CD4-positive, alpha-beta T cell treated with Interleukin-6 at 100 ng/mL for 8 hours (primary cell): ENCODE results near the gene POLN.
"Not testable (repeated sequence)": the region's sequence is repeated elsewhere in the genome, so short reads cannot be mapped to it uniquely, and the experiment has no call there.

Experiments used
- DNase-seq: peaks from one replicate; pipeline ENCODE4 v3.0.0-alpha.2; 2020; ENCODE audit warnings: mixed read lengths, low spot score

POLN gene

DNA sequence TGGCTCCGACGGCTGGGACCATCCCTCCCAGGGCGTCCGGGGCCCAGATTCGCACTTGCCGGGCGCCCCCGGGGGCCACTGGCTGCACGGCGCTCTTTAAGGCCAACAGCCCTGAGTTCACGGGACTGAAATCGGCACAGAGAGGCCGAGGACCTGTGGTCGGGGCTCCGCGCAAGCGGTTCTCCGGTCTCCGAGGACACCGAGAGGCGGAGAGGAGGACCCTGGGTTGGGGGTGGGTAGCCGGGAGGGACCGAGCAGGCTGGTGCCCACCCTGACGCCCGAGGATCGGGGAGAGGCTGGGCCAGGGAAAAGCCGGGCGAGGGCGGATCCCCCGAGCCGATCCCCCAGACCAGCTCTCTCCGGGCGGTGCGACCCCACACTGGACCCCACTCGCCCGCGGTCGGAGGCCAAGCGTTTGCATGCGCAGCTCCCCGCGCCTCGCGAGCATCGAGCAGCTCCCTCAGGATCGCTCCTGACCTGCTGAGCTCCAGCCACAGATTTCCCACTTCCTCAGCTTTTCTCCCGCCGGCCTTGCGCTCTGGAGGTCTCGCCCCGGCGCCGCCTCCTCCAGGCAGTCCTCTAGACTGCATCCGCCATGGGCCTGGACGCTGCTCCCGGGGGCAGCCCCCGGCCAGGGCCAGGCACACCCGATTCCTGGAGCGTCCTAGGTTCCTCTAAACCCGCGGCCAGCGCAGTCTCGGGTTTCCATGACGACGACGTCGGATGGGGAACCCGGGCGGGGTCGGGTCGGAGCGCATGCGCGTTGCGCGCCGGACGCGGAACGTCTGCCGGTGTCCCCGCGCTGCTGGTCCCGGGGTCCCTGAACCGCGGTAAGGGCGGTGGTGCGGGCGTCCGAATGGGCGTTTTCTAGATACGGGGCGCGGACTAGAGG lies 200.4 kb downstream of the POLN start:
- DNase-seq = peak; percentile 85

DNA sequence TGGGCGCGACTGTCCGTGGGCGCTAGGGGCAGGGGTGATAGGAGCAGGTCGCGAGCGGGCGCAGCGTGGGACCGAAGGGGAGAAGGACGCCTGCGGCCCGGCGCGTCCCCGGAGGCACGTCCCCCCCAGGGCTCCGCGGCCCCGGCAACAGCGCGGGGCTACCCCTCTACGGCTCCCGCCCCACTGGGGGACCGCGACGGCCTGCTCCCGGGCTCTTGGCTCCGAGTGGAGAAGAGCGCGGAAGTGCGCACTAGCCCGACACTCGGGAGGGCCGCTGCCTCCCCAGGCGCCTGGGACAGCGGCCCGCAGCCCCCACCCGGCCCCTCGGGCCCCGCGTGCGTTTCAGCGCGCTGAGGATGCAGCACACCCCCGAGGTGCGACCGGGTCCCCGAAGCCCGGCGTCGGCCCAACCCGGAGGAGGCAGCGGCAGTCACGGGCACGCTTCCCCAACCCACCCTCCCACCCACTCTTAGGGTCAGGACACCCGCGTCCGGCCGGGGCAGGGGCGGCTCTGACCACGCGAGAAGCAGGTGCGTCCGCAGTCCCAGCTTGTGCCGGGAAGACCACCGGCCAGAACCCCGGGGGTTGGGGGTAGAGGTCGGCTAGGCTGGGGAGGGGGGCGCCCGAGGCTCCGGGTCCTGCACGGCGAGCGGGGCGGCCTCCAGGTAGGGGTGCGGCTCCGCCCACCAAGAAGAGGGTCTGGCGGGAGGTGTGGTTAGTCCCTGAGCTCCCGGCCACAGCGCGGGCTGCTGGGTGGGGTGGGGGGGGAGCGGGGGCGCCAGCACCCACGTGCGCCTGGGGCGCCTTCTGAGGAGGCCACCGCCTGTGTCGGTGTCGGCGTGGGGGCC lies 201.3 kb downstream of the POLN start:
- no peak for DNase-seq

DNA sequence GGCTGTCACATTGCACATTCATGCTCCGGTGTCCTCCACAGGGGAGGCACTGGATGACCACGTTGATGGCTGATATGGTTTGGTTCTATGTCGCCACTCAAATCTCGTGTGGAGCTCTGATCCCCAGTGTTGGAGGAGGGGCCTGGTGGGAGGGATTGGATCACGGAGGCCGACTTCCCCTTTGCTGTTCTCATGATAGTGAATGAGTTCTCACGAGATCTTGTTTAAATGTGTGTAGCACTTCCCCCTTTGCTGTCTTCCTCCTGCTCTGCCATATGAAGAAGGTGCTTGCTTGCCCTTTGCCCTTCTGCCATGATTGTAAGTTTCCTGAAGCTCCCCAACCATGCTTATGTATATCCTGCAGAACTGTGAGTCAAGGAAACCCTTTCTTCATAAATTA lies 205.1 kb downstream of the POLN start:
- DNase-seq = no peak

DNA sequence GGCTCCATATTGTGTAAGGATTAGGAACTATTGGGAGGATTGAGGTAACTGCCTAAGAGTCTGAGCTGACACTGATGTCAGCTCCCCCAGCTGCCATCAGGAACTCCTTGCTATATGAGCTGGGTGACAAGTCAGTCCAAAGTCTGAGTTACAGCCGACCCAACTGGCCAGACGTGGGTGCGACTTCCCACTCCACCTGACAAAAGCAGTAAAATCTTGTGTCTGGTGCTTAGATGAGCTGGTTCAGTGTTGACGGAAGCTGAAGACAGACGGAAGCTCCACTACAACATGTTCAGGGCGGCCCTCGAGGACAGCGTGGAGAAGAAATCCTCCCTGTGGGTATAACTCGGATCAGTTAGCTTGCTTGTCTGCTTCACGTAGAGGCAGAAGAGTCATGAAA lies 205.6 kb downstream of the POLN start:
- DNase-seq = no peak

DNA sequence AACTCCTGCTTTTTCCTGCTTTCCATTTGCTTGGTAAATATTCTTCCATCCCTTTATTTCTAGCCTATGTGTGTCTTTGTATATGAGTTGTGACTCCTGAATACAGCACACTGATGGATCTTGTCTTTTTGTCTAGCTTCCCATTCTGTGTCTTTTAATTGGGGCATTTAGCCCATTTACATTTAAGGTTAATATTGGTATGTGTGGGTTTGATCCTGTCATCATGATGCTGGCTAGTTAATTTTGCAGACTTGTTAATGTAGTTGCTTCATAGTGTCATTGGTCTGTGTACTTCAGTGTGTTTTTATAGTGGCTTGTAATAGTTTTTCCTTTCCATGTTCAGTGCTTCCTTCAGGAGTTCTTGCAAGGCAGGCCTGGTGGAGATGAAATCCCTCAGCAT lies 210.8 kb downstream of the POLN start:
- not testable (repeated sequence) for DNase-seq

DNA sequence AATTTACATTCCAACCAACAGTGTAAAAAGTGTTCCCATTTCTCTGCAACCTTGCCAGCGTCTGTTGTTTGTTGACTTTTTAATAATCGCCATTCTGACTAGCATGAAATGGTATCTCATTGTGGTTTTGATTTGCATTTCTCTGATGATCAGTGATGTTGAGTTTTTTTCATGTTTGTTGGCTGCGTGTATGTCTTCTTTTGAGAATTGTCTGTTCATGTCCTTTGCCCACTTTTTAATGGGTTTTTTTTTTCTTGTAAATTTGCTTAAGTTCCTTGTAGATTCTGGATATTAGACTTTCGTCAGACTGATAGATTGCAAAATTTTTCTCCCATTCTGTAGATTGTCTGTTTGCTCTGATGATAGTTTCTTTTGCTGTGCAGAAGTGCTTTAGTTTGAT lies 214.8 kb downstream of the POLN start:
- DNase-seq = not testable (repeated sequence)

DNA sequence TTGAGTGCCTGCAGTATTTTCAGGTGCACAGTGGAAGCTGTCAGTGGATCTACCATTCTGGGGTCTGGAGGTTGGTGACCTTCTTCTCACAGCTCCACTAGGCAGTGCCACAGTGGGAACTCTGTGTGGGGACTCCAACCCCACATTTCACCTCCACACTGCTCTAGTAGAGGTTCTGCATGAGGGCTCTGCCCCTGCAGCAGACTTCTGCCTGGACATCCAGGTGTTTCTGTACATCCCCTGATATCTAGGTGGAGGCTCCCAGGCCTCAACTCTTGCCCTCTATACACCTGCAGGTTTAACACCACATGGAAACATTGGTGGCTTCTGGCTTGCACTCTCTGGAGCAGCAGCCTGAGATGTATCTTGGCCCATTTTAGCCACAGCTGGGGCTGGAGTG lies 216.1 kb downstream of the POLN start:
- no peak for DNase-seq

DNA sequence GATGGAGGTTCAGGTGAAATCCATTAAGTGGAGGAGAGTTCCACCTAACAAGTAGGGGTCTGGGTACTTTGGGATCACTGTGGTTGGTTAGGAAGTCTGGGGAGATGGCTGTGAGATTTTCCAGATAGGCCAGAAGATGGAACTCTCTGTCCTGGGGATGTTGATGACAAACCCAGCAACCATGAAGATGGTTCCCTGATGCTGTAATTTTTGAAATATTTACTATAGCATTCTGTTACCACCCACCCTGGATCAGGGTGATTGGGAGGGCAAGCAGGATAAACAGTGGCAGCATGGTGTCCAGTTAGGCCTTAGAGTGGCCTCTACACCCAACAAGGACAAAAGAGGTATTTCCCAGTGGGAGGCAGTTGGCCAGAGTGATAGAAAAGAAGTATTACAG lies 217.2 kb downstream of the POLN start:
- DNase-seq = no peak
